GM04503 (cell line): Measurements from ENCODE around the gene TEN1.
"Not testable (repeated sequence)": the region's sequence is repeated elsewhere in the genome, so short reads cannot be mapped to it uniquely, and the experiment has no call there.

Experiments
- DNase-seq: peaks from one replicate; pipeline ENCODE4 v3.0.0-alpha.2; 2012; ENCODE audit warnings: low read depth

TEN1 gene

GRCh38 chr17:75978938-75979704, at the start of gene TEN1, which contains the start of gene ACOX1:
Gene TEN1 (plus strand): TSS chr17:75979240. CDS start chr17:75986193, 6,953 bp downstream.
Gene ACOX1 (minus strand): TSS chr17:75979166. CDS start chr17:75979073, 93 bp downstream.
- peak; percentile 79 for DNase-seq

- no peak for DNase-seq
These were observed 48.0 kb upstream of the TEN1 start for GRCh38 chr17:75931062-75931461.

GRCh38 chr17:75932852-75933251, 46.2 kb upstream of the TEN1 start:
- DNase-seq, result no peak

- no peak for DNase-seq
These were observed 45.2 kb upstream of the TEN1 start for GRCh38 chr17:75933808-75934207.

- DNase-seq, result no peak
These were observed 41.4 kb upstream of the TEN1 start for GRCh38 chr17:75937652-75938051.

GRCh38 chr17:75940727-75941441, 38.2 kb upstream of the TEN1 start, which contains the start of gene FBF1:
Gene FBF1 (minus strand): TSS chr17:75941042. CDS start chr17:75938149, 2,893 bp downstream.
- peak; percentile 80 for DNase-seq

GRCh38 chr17:75941442-75941819, 37.6 kb upstream of the TEN1 start:
- no peak for DNase-seq

- DNase-seq, result no peak
These were observed 36.6 kb upstream of the TEN1 start for GRCh38 chr17:75942473-75942872.

GRCh38 chr17:75943491-75943890, 35.5 kb upstream of the TEN1 start:
- DNase-seq, result no peak

- DNase-seq, result no peak
These were observed 33.8 kb upstream of the TEN1 start for GRCh38 chr17:75945211-75945610.

GRCh38 chr17:75950421-75950820, 28.6 kb upstream of the TEN1 start:
- DNase-seq, result no peak

- DNase-seq, result no peak
These were observed 28.0 kb upstream of the TEN1 start for GRCh38 chr17:75950855-75951554.

- no peak for DNase-seq
These were observed 19.8 kb upstream of the TEN1 start for GRCh38 chr17:75959051-75959838.

GRCh38 chr17:75959839-75960511, 19.1 kb upstream of the TEN1 start:
- DNase-seq, result no peak

GRCh38 chr17:75965468-75965867, 13.6 kb upstream of the TEN1 start:
- no peak for DNase-seq

- not testable (repeated sequence) for DNase-seq
These were observed 10.0 kb upstream of the TEN1 start for GRCh38 chr17:75969044-75969443.

- DNase-seq, result no peak
These were observed 9.0 kb upstream of the TEN1 start for GRCh38 chr17:75970011-75970523.

- DNase-seq, result no peak
These were observed 8.4 kb upstream of the TEN1 start for GRCh38 chr17:75970626-75971025.

- not testable (repeated sequence) for DNase-seq
These were observed 3.9 kb upstream of the TEN1 start for GRCh38 chr17:75975187-75975586.

GRCh38 chr17:75975757-75976174, 3.3 kb upstream of the TEN1 start:
- DNase-seq, result no peak
